HCT116 (cell line): ENCODE data around the gene PSMD5.

ENCODE experiments used
- SP1 ChIP-seq: IDR thresholded peaks from 2 replicates; pipeline ENCODE4 v1.6.1; 2012; ENCODE audit warnings: low read depth
- TF ChIP-seq, protein P1 (sequence below), 3 experiments: fragments of 200-600 bp in 1 of 3; sonication (generic) in 1 of 3; IDR thresholded peaks in 2 of 3; conservative IDR thresholded peaks in 1 of 3; 2 replicates each; pipeline ENCODE4 v1.5.1; 2012 to 2017; ENCODE audit warnings: low read depth in 2 of 3, low read length in 2 of 3, antibody characterized with exemption in 1 of 3, borderline replicate concordance in 1 of 3, control low read depth in 1 of 3, mild to moderate bottlenecking in 1 of 3, mixed read lengths in 1 of 3, mixed run types in 1 of 3, moderate library complexity in 1 of 3; ENCODE audit not compliant: insufficient read depth in 1 of 3

DNA sequence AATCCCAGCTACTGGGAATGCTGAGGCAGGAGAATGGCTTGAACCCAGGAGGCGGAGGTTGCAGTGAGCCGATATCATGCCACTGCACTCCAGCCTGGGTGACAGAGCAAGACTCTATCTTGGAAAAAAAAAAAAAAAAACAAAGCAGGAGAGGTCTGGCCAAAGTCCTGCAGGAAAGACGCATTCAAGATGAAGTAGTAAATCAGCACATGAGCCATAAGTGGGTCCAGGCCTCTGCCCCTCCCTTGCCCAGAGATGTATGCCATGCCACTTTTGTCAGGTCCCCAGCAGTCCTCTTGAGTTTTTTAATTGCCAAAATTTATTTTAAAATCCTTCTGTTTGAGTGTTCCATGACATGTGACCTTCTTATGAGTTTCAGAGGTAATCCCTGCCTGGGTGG lies 42.7 kb upstream of the PSMD5 start:
- TF ChIP-seq, protein P1, sequence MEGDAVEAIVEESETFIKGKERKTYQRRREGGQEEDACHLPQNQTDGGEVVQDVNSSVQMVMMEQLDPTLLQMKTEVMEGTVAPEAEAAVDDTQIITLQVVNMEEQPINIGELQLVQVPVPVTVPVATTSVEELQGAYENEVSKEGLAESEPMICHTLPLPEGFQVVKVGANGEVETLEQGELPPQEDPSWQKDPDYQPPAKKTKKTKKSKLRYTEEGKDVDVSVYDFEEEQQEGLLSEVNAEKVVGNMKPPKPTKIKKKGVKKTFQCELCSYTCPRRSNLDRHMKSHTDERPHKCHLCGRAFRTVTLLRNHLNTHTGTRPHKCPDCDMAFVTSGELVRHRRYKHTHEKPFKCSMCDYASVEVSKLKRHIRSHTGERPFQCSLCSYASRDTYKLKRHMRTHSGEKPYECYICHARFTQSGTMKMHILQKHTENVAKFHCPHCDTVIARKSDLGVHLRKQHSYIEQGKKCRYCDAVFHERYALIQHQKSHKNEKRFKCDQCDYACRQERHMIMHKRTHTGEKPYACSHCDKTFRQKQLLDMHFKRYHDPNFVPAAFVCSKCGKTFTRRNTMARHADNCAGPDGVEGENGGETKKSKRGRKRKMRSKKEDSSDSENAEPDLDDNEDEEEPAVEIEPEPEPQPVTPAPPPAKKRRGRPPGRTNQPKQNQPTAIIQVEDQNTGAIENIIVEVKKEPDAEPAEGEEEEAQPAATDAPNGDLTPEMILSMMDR (IDR thresholded peaks at IDR 0.05 in 2 of 3, conservative IDR thresholded peaks at IDR 0.05 in 1 of 3; ENCODE audit: borderline replicate concordance in 1 of 3, insufficient read depth in 1 of 3, low read depth in 2 of 3, low read length in 2 of 3), result no peak
- TF ChIP-seq SP1, result no peak
